ENCODE results near the gene SDCBP2. TPM values are rescaled to one million over a fixed set of nuclear protein-coding genes. Genes with fewer than 3 reads are reported as not detected.
A peak's percentile ranks its signal among the peaks of the same experiment; 100 is the strongest.
"Not testable (repeated sequence)": the region's sequence is repeated elsewhere in the genome, so short reads cannot be mapped to it uniquely, and the experiment has no call there.

The SDCBP2 gene
- total RNA-seq, 1 donor from 2014 or later = 1.6 TPM

GRCh38 chr20:1343446-1344124 is 14.6 kb upstream of the SDCBP2 start:
- H2AFZ ChIP-seq (replicated peaks); H3K9ac ChIP-seq; H3K4me1 ChIP-seq; H3K27me3 Mint-ChIP-seq (ENCODE audit: insufficient read depth, low read depth); H3K9me3 ChIP-seq (ENCODE audit: low read depth); H3K27ac Mint-ChIP-seq; H3K4me3 Mint-ChIP-seq; H3K27me3 ChIP-seq; H3K4me2 ChIP-seq; DNase-seq (ENCODE audit: low spot score); H4K20me1 ChIP-seq (ENCODE audit: low read depth); H3F3A ChIP-seq (ENCODE audit: low read depth); H3K36me3 ChIP-seq; H3K79me2 ChIP-seq (ENCODE audit: low read depth); H3K4me1 Mint-ChIP-seq; H3K4me3 ChIP-seq; H3K27ac ChIP-seq: not testable (repeated sequence)
- peaks cover 22% of the 10 kb centered on the region for H3K36me3 Mint-ChIP-seq
- TF ChIP-seq CTCF (IDR thresholded peaks at IDR 0.05) = peak; percentile 32
- H3K9me3 Mint-ChIP-seq = peaks cover 17% of the 10 kb centered on the region

DNA sequence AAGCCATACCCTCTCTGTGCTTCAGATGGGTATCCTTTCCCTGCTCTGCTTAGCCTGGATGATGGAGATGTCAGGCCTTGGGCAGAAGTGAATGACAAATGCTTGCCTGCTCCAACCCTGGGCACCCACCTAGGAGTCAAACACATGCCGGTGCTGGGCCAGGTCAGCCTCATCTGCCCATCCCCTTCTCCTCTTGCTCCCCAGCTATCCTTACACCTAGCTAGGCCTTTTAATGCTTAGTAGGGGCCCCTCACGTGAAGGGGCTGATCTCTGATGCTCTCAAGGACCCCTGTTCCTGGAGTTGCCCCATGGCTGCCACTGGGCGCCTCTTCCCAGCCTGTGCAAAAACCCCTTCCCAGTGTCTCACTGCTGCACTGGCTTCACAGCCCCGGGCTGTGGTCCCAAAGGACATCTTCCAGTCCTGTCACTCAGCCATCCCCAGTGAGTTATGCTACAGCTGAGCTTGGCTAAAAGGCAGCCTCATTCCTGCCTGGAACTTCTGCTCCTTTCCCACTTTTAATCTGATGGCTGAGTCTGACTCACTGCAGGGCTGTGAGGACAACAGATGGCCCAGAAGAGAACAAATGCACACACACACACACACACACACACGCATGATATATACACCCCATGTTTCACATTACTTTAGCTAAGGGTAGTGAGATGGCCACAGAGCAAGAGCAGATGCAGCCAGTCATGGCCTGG is 12.8 kb upstream of the SDCBP2 start:
- no peak overlapping the region for H3K4me3 Mint-ChIP-seq
- Histone ChIP-seq H4K20me1 (ENCODE audit: low read depth) (peaks cover 6% of the 10 kb centered on the region), H3K9ac (no peak overlapping the region), H3K27me3 (no peaks in the 10 kb centered on the region), H3K4me3 (no peak overlapping the region), H3K4me1 (no peaks in the 10 kb centered on the region), H3K4me2 (no peak overlapping the region), H3F3A (ENCODE audit: low read depth) (no peaks in the 10 kb centered on the region), H2AFZ (replicated peaks) (no peak overlapping the region), H3K79me2 (ENCODE audit: low read depth) (no peaks in the 10 kb centered on the region), H3K9me3 (ENCODE audit: low read depth) (no peaks in the 10 kb centered on the region), H3K27ac (no peak overlapping the region), H3K36me3 (no peaks in the 10 kb centered on the region)
- no peaks in the 10 kb centered on the region for H3K4me1 Mint-ChIP-seq
- H3K27ac Mint-ChIP-seq = no peak overlapping the region
- H3K27me3 Mint-ChIP-seq (ENCODE audit: insufficient read depth, low read depth) = no peaks in the 10 kb centered on the region
- no peak for DNase-seq (ENCODE audit: low spot score)
- H3K9me3 Mint-ChIP-seq = peaks cover 4% of the 10 kb centered on the region
- peaks cover 14% of the 10 kb centered on the region for H3K36me3 Mint-ChIP-seq
- TF ChIP-seq CTCF (IDR thresholded peaks at IDR 0.05) = no peak

GRCh38 chr20:1338801-1339200 is 9.9 kb upstream of the SDCBP2 start:
- Mint-ChIP-seq H3K36me3 (peaks cover 2% of the 10 kb centered on the region), H3K9me3 (no peaks in the 10 kb centered on the region), H3K4me3 (no peak overlapping the region), H3K27me3 (ENCODE audit: insufficient read depth, low read depth) (no peaks in the 10 kb centered on the region), H3K4me1 (no peaks in the 10 kb centered on the region), H3K27ac (no peak overlapping the region)
- no peaks in the 10 kb centered on the region for H3K9me3 ChIP-seq (ENCODE audit: low read depth)
- no peaks in the 10 kb centered on the region for H3K36me3 ChIP-seq
- no peak overlapping the region for H3K9ac ChIP-seq
- H4K20me1 ChIP-seq (ENCODE audit: low read depth) = peaks cover 26% of the 10 kb centered on the region
- no peak overlapping the region for H3K4me3 ChIP-seq
- no peaks in the 10 kb centered on the region for H3K79me2 ChIP-seq (ENCODE audit: low read depth)
- H3F3A ChIP-seq (ENCODE audit: low read depth) = no peaks in the 10 kb centered on the region
- TF ChIP-seq EZH2 (IDR thresholded peaks at IDR 0.05) = no peak
- no peak for TF ChIP-seq EZH2phosphoT487 (IDR thresholded peaks at IDR 0.05)
- TF ChIP-seq CTCF (IDR thresholded peaks at IDR 0.05) = no peak
- no peak for DNase-seq (ENCODE audit: low spot score)
- H2AFZ ChIP-seq (replicated peaks) = no peak overlapping the region
- H3K4me1 ChIP-seq = no peaks in the 10 kb centered on the region
- H3K4me2 ChIP-seq = no peak overlapping the region
- H3K27ac ChIP-seq = no peak overlapping the region
- H3K27me3 ChIP-seq = no peaks in the 10 kb centered on the region

Data from neural progenitor cell (in vitro differentiated cells).